Amygdala (tissue), 56 donors: ENCODE results near the gene IMMT.

Experiments used
- DNase-seq, 56 donors: peaks; one replicate each; lab custom pipeline; 2025; lab: John Stamatoyannopoulos, UW

The IMMT gene

GRCh38 chr2:86097913-86098312, 97.3 kb downstream of the IMMT start:
- no peak for DNase-seq

DNA sequence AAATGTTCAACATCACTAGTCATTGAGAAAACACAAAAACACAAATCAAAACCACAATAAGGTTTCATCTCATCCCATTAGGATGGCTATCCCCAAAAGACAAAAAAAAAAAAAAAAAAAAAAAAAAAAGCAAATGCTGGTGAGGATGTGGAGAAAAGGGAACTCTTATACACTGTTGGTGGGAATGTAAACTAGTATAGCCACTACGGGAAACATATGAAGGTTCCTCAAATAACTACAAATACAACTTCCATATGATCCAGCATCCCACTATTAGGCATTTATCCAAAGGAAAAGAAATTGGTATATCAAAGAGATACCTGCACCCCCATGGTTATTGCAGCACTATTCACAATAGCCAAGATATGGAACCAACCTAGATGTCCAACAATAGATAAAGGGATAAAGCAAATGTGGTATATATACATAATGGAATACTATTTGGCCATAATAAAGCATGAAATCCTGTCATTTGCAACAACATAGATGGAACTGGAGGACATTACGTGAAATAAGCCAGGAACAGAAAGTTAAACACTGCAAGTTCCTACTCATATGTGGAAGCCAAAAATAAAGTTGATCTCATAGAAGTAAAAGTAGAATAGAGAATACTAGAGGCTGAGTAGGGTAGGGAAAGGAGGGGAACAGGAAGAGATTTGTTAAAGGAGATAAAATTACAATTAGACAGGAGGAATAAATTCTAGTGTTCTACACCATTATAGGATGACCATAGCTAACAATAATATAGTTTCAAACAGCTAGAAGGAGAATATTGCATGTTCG, 98.0 kb downstream of the IMMT start:
- DNase-seq = no peak

- DNase-seq = no peak
Observed at GRCh38 chr2:86094229-86094628, 101.0 kb downstream of the IMMT start.
